Activated CD4-positive, alpha-beta T cell treated with anti-CD3 and anti-CD28 coated beads, Interleukin-2, Interleukin-4, amounts not matched to agents 100 ng/mL and 50 ng/mL, durations not matched to agents 16 hours and 8 hours (primary cell): ENCODE measurements around the gene PTPN20.
A peak's percentile ranks its signal among the peaks of the same experiment; 100 is the strongest.

ENCODE experiments used
- DNase-seq: peaks from one replicate; pipeline ENCODE4 v3.0.0-alpha.2; 2020; ENCODE audit warnings: low spot score

Gene PTPN20

DNA sequence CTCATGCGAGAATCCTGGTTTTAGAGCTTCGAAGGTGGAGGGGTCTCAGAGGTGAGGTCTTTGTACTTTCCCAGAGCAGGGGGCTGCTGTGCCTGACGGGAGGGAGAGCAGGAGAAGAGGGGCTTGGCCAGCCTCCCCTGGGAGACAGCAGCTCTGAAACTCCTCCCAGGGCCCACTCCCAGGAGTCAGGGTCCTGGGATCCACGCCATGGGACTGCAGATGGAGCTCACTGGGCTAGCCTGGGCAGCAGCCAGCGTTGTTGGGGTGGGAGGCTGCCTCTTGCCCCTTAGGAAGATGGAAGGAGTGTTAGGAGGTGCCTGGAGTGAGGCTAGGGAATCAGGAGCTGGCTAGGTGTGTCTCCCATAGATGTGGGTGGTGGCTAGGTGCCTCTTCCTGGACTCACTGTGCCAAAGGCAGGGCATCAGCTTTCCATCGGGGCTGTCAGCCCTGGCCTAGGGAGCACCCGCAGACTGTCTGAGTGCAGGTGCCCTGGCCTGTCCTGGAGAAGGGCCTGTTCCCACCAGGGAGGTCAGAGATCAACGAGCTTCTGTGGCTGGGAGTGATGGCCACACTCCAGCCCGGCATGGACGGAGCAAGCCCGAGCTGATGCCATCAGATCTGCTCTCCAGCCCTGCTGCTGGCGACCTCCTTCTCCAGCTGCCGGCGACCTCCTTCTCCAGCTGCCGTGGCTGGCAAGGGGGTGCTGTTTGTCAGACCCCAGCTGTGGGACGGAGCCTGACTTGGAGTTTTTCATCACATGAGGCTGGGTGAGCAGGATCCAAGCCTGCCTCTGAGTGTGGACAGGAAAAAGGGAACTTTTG lies 111.3 kb downstream of the PTPN20 start:
- no peak for DNase-seq

DNA sequence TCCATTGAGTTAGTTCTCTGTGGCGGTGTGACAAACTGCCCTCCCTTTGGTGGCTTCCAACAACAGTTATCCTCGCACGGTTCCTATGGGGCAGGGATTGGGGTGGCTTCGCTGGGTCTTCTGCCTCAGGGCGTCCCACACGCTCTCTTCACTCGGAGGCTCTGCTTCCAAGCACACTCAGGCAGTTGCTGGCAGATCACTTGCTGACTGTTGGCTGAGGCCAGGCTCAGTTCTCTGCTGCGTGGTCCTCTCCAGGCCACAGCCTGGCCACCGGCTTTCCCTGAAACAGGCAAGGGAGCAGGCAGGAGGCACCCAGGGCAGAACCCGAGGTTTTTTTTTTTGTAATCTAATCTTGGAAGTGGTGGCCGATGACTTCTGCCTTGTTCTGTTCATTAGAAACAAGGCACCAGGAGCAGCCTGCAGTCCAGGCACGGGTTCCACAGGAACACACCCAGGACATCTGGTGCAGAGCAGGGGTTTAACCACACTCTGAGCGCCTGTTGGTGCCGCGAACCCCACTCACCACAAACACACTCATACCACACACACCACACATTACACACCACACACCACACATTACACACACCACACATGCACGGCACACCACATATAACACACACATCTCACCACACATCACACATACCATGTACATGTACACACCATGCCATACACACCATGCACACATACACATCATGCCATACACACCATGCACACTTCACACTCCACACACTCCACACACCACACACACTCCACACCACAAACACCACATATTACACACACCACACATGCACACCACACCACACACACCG lies 112.2 kb downstream of the PTPN20 start:
- DNase-seq: no peak

DNA sequence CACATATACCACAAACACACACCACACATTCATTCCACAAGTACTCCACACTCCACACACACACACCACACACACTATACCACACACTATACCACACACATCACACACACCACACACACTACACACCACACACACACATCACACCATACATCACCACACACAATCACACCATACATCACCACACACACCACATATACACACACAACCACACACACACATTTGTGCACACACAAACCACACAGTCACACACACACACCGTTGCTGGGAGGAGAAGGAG lies 112.8 kb downstream of the PTPN20 start:
- no peak for DNase-seq

DNA sequence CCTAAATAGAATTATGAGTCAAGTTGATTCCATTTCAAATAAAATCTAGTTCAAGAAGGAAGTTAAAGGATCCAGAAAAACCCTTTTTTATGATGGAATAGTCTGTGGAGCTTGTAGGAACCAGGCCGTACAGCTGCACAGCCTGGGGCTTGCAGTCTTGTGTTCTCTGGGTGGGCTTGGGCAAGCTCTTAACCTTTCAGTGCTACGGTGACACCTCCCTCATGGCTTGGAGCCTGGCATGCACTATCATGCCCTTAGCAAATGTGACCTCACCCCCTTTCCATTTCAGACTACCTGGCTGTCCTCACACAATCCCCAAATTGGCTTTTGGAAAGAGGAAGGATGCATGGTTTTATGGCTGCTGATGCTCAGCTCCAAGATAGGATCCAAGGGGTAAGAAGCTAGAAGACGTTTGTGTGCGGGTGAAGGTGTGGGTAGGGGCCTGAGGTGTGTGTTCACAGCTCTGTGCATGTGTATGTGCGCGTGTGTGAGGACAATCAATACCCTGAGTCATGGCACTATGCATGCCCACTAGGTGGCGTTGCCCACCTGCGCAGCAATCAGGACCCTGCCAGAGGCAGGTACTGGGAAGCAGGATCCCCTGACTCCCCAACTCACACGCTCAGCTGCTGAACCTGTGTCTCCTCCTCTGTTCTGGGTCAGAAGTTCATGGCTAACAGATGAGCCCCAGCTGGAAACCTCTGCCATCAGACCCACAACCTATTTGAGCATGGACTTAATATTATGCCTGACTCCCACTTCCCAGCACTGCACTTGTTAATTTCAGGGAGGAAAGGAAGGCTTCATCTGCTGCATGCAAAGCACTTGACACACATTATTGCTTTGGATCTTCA lies 113.4 kb downstream of the PTPN20 start:
- DNase-seq: peak; percentile 62

DNA sequence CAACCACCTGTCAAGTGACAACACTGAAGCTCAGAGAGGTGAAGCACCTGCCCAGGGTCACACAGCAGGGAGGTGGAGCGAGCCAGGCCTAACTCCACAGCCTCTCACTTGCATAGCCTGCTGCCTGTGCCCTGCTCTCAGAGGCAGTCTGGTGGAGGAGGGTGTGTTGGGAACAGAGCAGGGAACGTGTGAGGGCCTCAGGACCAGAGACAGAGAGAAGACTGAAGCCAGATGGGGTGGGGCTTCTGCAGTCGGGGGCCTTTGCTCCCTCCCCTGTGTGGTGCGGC lies 114.0 kb downstream of the PTPN20 start:
- no peak for DNase-seq

DNA sequence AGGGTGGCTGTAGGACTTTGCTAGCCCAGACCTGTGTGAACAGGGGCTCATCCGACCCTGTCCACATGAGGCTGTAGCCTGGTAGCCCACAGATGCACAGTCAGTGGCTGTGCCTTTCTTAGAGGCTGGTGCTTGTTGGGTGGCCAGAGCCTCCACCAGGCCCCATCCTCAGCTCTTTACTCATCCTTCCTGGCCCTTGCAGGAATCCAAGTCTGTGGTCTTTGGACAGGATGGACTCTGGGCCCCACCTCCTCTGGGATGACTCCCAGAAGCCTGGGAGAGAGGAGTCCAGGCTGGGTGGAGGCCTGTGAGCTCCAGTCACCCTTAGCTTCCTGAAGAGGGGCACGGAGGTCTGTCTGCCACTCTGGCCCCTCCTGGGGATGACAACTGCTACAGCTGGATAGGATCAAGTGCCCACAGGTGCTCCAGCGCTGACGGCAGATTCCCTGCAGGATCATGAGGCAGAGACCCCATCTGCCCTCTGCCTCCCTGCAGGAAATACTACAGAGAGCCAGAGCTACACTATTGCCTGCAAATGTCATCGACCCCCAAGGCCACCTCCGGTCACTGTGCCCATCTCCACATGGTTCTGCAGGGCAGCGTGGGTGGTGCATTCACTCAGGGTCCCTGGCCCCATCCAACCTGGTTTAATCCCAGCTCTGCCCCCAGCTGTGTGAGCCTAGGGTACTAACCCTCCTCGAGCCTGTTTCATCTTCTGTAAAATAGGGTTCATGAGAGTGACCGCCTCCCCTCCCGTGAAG lies 114.5 kb downstream of the PTPN20 start:
- no peak for DNase-seq

DNA sequence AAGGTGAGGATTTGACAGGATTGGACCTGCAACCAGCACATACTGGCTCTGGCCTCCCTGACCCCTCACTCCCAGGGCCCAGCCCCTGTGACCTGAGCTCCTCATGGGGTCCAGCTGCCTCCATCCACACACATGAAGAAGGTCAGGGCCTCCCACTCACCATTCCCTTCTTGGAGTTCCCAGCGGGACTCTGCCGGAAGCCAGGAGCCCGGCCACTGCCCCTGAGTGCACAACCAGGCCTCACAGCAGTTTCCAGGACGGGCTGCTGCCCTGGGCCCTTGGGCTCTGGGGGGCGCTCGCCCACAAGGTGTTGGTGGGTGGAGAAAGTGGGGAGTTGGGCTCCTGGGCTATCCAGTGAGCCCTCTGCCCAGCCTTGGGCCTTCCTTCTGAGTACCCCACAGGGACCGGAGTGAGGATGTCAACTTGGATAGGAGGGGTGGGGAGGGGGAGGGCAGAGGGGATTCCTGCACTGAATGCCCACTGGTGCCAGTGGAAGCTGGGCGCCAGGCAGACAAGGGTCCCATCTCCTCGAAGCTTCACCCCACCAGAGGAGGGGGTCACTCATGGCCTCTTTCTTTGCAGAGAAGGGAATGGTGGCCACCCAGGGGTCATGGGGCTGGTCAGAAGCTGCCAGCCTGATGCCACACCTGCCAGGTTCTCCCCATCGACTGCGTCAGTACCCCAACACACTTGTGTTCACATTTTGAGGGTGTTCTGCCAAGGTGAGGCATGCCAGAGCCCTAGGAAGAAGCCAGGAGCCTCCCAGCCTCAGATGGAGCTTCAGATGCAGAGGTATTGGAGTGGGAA lies 115.3 kb downstream of the PTPN20 start:
- no peak for DNase-seq

DNA sequence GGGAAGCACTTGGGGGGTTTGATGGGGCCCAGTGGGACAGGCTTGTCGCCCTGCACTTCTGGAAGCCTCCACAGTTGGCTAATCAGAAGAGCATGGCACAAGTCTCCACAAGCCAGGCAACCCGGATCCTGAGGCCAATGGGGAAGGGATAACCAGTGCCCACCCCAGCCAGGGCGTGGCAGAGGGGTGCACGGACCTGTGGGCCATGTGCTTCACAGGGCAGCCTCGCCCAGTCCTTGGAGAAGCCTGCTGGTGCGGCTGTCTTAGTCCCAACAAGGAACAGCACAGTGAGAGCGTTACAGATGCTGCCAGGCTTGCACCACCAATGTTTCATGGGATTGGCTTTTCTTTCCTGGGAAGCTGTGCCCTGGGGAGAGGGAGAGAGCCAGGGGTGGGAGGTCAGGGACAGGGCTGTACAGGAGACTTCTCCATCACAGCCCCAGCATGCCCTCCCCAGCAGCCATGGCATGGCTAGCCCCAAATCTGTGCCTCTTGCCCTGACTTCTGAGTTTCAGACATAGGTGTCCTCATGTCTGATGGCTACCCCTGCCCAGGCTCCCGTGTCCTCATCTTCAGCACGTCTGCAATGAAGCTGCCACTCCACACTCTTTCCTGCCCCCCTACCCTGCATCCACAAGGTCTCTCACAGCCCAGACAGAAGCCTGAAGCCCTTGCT lies 116.0 kb downstream of the PTPN20 start:
- no peak for DNase-seq

DNA sequence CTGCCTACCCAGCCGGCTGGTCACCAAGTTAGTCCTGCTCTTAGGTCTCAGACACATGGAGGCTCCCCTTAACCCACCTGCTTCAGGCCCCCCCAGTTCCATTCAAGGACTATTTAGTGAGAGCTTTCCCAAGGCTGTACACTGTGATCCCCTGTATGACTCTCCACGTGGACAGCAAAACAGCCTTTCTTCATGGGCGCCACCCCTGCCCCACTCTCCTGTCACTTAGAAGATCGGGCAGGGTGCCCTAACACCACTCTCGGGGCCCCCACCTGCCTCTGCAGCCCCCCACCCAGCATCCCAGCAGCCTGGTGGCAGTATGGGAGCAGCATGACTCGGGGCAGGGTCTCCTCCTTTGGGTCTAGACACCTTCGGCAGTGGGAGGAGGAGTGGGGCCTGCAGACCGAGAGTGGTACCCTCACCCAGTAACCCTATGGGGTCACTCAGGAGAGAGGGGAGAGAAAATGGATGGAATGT lies 116.6 kb downstream of the PTPN20 start:
- no peak for DNase-seq

DNA sequence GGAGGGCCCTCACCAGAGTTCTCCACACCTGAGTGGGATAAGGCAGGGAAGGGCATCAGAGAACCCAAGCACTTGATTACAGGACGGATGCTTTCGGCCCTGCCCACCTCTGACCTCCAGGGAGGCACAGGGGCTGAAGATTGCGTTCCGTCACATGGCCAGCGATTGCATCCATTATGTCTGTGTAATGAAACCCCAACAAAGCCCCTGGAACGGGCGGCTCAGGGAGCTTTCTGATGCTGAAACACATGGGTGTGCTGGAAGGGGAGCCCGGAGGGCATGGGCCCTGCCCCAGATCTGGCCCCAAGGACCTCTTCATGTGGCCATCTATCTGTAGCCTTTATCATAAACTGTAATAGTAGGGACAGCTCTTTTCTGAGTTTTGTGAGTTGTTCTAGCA lies 117.2 kb downstream of the PTPN20 start:
- no peak for DNase-seq

DNA sequence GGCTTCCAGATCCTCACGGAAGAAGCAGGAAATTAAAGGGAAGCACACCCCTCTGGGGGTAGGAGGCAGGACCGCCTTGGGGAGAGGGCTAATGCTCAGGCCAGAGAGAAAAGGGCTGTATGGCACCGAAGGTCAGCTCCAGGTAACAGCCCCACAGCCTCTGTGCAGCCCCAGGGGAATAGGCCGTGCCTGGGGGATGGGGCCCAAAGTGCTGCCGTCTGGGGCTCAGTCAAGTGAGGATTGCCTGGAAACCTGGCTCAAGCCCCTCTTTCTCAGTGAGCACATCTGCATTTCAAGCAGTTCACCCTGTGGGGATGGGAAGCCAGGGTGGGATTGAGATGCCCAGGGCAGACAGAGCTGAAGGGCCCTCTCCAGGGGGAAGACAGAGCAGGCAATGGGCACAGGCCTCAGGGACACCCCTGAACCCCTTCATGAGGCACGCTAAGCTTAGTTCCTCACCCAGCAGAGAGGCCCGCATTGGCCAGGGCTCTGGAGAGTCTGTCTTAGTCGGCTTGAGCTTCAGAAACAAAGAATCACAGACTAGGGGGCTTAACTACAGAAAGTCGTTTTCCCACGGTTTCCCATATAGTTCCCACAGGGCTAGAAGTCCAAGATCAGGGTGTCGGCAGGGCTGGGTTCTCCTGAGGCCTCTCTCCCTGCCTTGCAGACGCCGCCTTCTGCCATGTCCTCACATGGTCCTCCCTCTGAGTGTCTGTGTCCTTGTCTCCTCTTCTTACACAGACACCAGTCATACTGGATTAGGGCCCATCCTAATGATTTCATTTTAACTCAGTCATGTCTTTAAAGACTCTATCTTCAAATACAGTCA lies 118.2 kb downstream of the PTPN20 start:
- DNase-seq: no peak

DNA sequence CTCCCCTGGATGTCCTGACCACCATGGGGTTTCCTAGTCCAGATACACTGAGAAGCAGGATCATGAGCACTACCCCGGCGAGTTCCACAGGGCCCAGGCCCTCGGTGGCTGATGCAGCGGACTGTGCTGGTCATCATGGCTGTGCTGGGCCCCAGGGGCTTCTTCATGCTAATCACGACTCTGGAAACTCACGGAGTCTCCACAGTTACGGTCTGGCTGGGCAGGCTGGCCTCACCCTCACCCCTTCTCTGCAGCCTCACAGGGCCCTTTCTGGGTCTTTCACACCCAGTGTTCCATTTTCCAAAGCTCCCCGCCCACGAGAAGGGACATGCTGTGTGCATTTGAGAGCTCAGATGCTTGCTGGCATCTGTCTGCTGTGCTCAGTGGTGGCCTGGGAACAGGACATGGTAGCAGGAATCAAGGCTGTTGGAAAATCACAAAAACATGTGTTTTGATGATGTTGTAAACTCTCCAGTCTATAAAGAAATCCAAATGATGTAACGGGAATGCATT lies 119.0 kb downstream of the PTPN20 start:
- no peak for DNase-seq

DNA sequence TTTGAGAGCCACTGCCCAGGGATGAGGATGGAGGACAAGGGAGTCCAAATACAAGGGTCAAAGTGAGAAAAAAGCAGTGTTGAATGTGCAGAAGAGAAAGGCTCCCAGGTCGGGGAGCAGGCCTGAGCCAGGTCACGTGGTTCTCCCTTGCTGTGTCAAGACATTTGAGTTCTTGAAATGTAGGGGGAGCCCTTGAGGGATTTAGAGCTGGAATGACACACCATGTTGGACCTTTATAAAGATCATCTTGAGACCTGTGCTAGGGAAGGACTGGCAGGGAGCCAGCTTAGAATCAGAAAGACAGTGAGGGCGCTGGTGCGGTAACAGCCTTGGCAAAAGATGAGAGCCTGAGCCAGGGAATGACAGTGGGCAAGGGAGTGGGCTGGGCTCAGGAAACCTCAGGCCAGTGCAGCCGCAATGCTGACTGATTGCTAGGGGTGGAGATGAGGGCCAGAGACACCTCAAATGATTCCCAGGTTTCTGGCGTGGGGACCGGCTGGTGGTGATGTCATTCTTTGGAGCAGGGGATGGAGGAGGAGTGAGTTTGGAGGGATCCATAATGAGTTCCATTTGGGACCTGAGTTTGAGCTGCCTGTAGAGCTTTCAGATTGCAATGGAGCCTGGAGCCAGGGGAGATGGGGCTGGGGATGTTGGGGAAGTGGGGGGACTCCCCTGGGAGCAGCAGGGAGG lies 120.1 kb downstream of the PTPN20 start:
- no peak for DNase-seq

DNA sequence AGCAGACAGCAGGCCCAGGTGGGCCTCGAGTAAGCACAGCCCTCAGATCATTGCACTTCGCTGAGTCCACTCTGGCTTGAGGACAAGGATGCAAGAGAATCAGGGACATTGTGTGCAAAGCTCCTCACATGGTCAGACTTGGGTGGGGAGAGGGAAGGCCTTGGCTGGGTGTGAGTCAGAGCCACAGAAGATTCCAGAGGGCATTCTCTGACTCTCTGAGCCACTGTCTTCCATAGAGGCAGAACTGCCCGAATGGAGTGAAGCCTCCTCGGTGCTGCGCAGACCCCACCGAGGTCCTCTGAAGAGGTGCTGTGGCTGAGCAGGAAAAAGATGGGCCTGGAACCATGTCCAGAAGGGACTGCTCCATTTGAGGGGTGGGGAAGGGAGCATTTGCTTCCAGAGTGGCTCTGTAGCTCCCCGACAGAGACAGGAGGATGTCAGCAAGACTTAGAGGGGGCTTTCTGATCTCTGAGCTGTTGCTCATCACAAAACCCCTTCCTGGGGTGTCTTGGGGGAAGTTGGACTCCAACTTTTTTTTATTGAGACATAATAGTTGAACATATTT lies 120.8 kb downstream of the PTPN20 start:
- DNase-seq: no peak

DNA sequence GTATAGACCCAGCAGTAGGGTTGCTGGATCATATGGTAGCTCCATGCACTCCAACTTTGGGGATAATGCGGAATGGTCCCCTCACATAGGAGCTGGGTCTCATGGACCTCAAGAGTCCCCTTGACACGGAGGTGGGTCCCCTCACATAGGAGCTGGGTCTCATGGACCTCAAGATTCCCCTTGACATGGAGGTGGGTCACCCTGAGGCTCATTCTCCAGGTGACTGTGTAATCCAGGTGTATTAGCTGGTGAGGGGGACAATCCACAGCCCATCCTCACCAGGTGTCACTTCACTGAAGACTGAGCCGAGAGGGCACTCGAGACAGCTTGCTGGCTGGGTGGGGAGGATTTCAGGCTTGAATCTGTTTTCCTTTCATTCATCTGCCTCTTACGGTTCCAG lies 121.9 kb downstream of the PTPN20 start:
- DNase-seq: no peak

DNA sequence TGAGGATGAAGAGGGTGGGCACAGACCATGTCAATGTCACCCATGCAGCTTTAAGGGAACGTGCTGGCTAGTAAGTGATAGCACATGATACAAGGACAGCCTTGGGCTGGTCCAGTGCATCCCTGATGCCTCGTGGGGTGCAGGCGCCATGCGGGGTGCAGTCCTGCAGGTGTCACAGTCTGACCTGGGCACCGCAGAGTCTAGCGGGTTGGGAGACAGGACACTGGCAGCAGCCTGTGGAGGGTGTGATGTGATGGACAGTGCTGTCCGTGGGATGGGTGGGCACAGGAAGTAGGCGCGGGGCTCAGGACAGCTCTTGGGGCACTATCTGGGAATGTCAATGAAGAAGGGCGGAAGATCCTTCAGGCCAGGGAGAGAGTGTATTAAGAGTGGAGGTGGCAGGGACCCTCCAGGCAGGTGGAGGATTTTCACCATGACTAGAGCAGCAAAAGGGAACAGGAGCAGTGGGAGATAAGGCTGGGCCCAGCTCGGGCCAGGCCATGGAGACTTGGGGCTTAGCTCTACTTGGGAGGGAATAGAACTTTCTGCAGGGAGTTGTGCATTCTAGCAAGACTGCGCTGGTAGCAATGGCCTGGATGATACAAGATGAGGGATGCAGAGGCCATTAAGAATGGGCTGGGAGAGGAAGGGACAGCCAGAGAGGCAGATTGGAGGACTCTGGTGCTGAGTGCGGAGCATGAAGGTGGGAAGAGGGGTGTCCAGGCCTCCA lies 122.5 kb downstream of the PTPN20 start:
- no peak for DNase-seq

DNA sequence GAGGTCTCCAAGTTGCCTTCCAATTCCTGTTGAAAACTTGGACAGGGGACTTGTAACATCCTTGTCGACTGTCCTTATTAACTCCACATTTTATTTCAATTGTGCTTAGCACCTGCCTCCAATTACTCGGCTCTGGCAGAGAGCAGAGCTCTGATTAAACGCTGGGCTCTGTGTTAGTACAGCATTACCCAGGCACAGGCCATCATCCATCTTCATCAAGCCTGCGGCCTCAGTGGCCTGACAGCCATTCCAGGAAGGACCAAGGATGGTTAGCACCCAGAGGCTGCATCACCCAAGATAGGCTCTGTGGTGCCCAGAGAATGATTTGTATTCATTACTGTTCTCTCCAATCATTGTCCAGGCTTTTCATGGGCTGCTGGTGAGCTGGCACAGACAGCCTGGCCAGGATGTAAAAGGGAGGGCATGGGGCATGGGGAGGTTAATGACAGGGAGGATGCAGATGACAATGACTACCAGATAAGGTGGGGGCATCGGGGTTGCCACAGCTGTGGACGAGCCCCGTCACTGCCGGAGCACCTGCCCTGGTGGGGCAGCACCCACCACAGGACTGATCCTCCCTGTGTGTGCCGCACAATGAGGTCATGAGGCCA lies 123.3 kb downstream of the PTPN20 start:
- no peak for DNase-seq
